ENCODE results near the gene PHLDB1. TPM values are rescaled to one million over a fixed set of nuclear protein-coding genes. Genes with fewer than 3 reads are reported as not detected.

The PHLDB1 gene
- total RNA-seq, 4 donors from 2014 or later: 53.5 to 517 (median 287) TPM

- H3K27ac ChIP-seq: peak overlapping the region in 1 of 2 donors; percentile 4
- no peaks in the 10 kb centered on the region for H3K36me3 ChIP-seq
- no peak overlapping the region for H3K4me3 ChIP-seq
- TF ChIP-seq CTCF (IDR thresholded peaks at IDR 0.05): no peak
- intact Hi-C loops (cut with DNase I; ENCODE audit: low total_unique reads): no loop called here
- no peaks in the 10 kb centered on the region for H3K4me1 ChIP-seq
- H3K27me3 ChIP-seq: no peaks in the 10 kb centered on the region
- H3K9me3 ChIP-seq: no peaks in the 10 kb centered on the region
- no peak for DNase-seq
Measured at GRCh38 chr11:118640332-118641154, 33.1 kb downstream of the PHLDB1 start.

GRCh38 chr11:118641397-118642019, 34.1 kb downstream of the PHLDB1 start:
- TF ChIP-seq POLR2A (IDR thresholded peaks at IDR 0.05) (no peak), CTCF (IDR thresholded peaks at IDR 0.05) (no peak)
- no peaks in the 10 kb centered on the region for H3K27me3 ChIP-seq
- intact Hi-C loops (cut with DNase I; ENCODE audit: low total_unique reads): no loop called here
- no peak overlapping the region for H3K27ac ChIP-seq
- no peaks in the 10 kb centered on the region for H3K4me1 ChIP-seq
- no peaks in the 10 kb centered on the region for H3K9me3 ChIP-seq
- DNase-seq: no peak
- H3K4me3 ChIP-seq: no peak overlapping the region
- H3K36me3 ChIP-seq: no peaks in the 10 kb centered on the region

GRCh38 chr11:118643142-118643994, 36.0 kb downstream of the PHLDB1 start:
- H3K9me3 ChIP-seq: no peaks in the 10 kb centered on the region
- H3K36me3 ChIP-seq: no peaks in the 10 kb centered on the region
- H3K27ac ChIP-seq: no peak overlapping the region
- H3K4me3 ChIP-seq: no peak overlapping the region
- no peaks in the 10 kb centered on the region for H3K4me1 ChIP-seq
- TF ChIP-seq CTCF (IDR thresholded peaks at IDR 0.05): no peak
- no peak for TF ChIP-seq POLR2A (IDR thresholded peaks at IDR 0.05)
- intact Hi-C loops (cut with DNase I; ENCODE audit: low total_unique reads): no loop called here
- no peak for DNase-seq
- no peaks in the 10 kb centered on the region for H3K27me3 ChIP-seq

GRCh38 chr11:118643995-118644345, 36.6 kb downstream of the PHLDB1 start:
- DNase-seq: no peak
- no peaks in the 10 kb centered on the region for H3K36me3 ChIP-seq
- intact Hi-C loops (cut with DNase I; ENCODE audit: low total_unique reads): no loop called here
- no peaks in the 10 kb centered on the region for H3K4me1 ChIP-seq
- H3K27ac ChIP-seq: no peak overlapping the region
- H3K27me3 ChIP-seq: no peaks in the 10 kb centered on the region
- no peak overlapping the region for H3K4me3 ChIP-seq
- TF ChIP-seq CTCF (IDR thresholded peaks at IDR 0.05) (no peak), POLR2A (IDR thresholded peaks at IDR 0.05) (no peak)
- H3K9me3 ChIP-seq: no peaks in the 10 kb centered on the region

GRCh38 chr11:118644496-118644895, 37.1 kb downstream of the PHLDB1 start:
- Histone ChIP-seq H3K27ac (no peak overlapping the region), H3K4me1 (no peaks in the 10 kb centered on the region), H3K4me3 (no peak overlapping the region), H3K9me3 (no peaks in the 10 kb centered on the region), H3K27me3 (no peaks in the 10 kb centered on the region), H3K36me3 (no peaks in the 10 kb centered on the region)
- no peak for DNase-seq
- intact Hi-C loops (cut with DNase I; ENCODE audit: low total_unique reads): no loop called here
- no peak for TF ChIP-seq CTCF (IDR thresholded peaks at IDR 0.05)
- no peak for TF ChIP-seq POLR2A (IDR thresholded peaks at IDR 0.05)
